Panc1 (cell line): ENCODE results near the gene SRF. TPM values are rescaled to one million over a fixed set of nuclear protein-coding genes. Genes with fewer than 3 reads are reported as not detected.
A peak's percentile ranks its signal among the peaks of the same experiment; 100 is the strongest.

Experiments
- ATAC-seq: fragments of 200-7000 bp; cut with Tn5 transposase; 2 replicates; pipeline ENCODE4 v1.9.1; 2020; ENCODE audit warnings: mild to moderate bottlenecking, moderate library complexity
- BruUV-seq: library from RNA; stranded (reverse); fragments of 400-500 nt; replicated peaks from 2 replicates; lab custom pipeline; 2021; lab: Mats Ljungman, UMichigan
- CTCF ChIA-PET: fragments of 300-600 bp; sonication (Branson Sonifier 250); formaldehyde crosslinking; loops from one replicate; lab custom pipeline; 2022; ENCODE audit warnings: antibody characterized with exemption; lab: Charles Lee
- POLR2A ChIA-PET: fragments of 300-600 bp; sonication (Branson Sonifier 250); formaldehyde crosslinking; loops from one replicate; lab custom pipeline; 2022; ENCODE audit warnings: antibody characterized with exemption; lab: Charles Lee
- DNase-seq: peaks from one replicate; pipeline ENCODE4 v3.0.0-alpha.2; 2010; ENCODE audit warnings: low read depth, low spot score
- H3K27ac ChIP-seq: 2 replicates; pipeline ENCODE4 v1.5.1; 2011; ENCODE audit warnings: mild to moderate bottlenecking, low read length, inconsistent platforms
- H3K27me3 ChIP-seq: fragments of 200-500 bp; sonication (Bioruptor generic); 2 replicates; pipeline ENCODE4 v1.6.0; 2014; ENCODE audit warnings: low read length, inconsistent platforms; ENCODE audit not compliant: control insufficient read depth, insufficient read depth
- H3K36me3 ChIP-seq: fragments of 200-500 bp; sonication (Bioruptor generic); 2 replicates; pipeline ENCODE4 v1.5.1; 2014; ENCODE audit warnings: inconsistent platforms, mild to moderate bottlenecking, low read length, moderate library complexity; ENCODE audit not compliant: control insufficient read depth, insufficient read depth
- H3K4me1 ChIP-seq: 2 replicates; pipeline ENCODE4 v1.5.1; 2011; ENCODE audit warnings: inconsistent platforms, mild to moderate bottlenecking, low read length, moderate library complexity; ENCODE audit not compliant: control insufficient read depth, insufficient read depth
- H3K4me3 ChIP-seq, 2 experiments: 2 replicates each; pipeline ENCODE4 v1.5.1; 2011 to 2012; ENCODE audit warnings: low read depth in 2 of 2, low read length in 2 of 2, mild to moderate bottlenecking in 2 of 2, inconsistent platforms in 1 of 2, moderate library complexity in 1 of 2
- H3K9me3 ChIP-seq: fragments of 200-500 bp; sonication (Bioruptor generic); 2 replicates; pipeline ENCODE4 v1.5.1; 2014; ENCODE audit warnings: low read depth, mild to moderate bottlenecking, inconsistent platforms, low read length, moderate library complexity; ENCODE audit not compliant: control insufficient read depth, insufficient read depth
- POLR2AphosphoS5 ChIP-seq: IDR thresholded peaks from 2 replicates; pipeline ENCODE4 v1.6.1; 2012; ENCODE audit warnings: mild to moderate bottlenecking, low read depth, low read length, moderate library complexity
- SIN3A ChIP-seq: IDR thresholded peaks from 2 replicates; pipeline ENCODE4 v1.6.1; 2012; ENCODE audit warnings: low read depth, mild to moderate bottlenecking, low read length, moderate library complexity, borderline replicate concordance; ENCODE audit not compliant: insufficient read depth
- TCF7L2 ChIP-seq: IDR thresholded peaks from 2 replicates; pipeline ENCODE4 v1.6.1; 2011; ENCODE audit warnings: mild to moderate bottlenecking, low read depth, low read length, inconsistent platforms
- in situ Hi-C: cut with HindIII; loops from 2 replicates; pipeline ENCODE4 v1.10.0; 2016; ENCODE audit warnings: low sequenced_read_pairs, low pct_unique_long_range_greater_than_20kb
- intact Hi-C: fragments of 100-400 bp; cut with micrococcal nuclease; formaldehyde crosslinking; loops from one replicate; pipeline ENCODE4 v1.10.0; 2022; ENCODE audit not compliant: unreplicated experiment
- total RNA-seq: library from RNA; stranded (reverse); gene quantifications from one replicate; pipeline ENCODE4 v1.2.1, GENCODE V29; 2021; ENCODE audit not compliant: unreplicated experiment
- TF ChIP-seq, protein P1 (sequence below), 2 experiments: IDR thresholded peaks; 2 replicates each; pipeline ENCODE4 v1.6.1; 2011 to 2012; ENCODE audit warnings: low read depth in 2 of 2, control low read depth in 1 of 2, low read length in 1 of 2, mild to moderate bottlenecking in 1 of 2, moderate library complexity in 1 of 2; ENCODE audit not compliant: insufficient read depth in 1 of 2
- TF ChIP-seq, protein P2 (sequence below): fragments of 450-650 bp; IDR thresholded peaks from 2 replicates; pipeline ENCODE4 v1.5.1; 2017; ENCODE audit warnings: mild to moderate bottlenecking

SRF gene
- total RNA-seq, 1 experiment from 2014 or later = 48.9 TPM

DNA sequence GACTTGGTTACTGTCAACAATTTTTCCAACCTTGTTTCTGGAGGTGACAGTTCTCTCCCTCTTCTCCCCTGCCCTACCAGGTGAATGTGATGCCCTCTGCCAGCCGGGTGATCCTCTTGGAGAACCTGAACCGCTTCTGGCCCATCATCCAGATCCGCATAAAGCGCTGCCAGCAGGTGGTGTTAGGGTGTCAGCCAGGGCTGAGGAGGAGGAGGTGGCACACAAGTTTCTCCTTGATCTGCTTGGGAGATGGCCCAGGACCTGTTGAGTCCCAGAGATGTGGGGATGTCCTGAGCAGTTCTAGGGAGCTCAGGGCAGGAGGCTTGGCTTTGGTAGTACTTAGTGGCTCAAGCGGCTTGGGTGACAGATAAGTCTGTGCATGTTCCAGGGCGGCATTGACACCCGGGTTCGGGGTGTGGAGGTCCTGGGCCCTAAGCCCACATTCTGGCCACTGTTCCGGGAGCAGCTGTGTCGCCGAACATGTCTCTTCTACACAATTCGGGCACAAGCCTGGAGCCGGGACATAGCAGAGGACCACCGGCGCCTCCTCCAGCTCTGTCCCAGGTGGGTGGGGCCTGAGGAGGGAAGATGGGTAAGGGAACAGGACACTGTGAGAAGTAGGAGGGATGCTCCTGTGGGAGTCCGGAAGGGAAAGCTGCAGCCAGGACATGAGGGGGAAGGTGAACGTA is 32.1 kb downstream of the SRF start:
- no peaks in the 10 kb centered on the region for H3K9me3 ChIP-seq
- CTCF ChIA-PET = no interaction called here
- DNase-seq (no peak), ATAC-seq (peak; percentile 33; the same call in 1 of the 2 replicates)
- H3K27ac ChIP-seq = no peak overlapping the region
- H3K36me3 ChIP-seq = no peaks in the 10 kb centered on the region; the same call in 1 of the 2 replicates
- TF ChIP-seq POLR2AphosphoS5 (no peak), SIN3A (no peak), TCF7L2 (no peak)
- TF ChIP-seq, protein P1, sequence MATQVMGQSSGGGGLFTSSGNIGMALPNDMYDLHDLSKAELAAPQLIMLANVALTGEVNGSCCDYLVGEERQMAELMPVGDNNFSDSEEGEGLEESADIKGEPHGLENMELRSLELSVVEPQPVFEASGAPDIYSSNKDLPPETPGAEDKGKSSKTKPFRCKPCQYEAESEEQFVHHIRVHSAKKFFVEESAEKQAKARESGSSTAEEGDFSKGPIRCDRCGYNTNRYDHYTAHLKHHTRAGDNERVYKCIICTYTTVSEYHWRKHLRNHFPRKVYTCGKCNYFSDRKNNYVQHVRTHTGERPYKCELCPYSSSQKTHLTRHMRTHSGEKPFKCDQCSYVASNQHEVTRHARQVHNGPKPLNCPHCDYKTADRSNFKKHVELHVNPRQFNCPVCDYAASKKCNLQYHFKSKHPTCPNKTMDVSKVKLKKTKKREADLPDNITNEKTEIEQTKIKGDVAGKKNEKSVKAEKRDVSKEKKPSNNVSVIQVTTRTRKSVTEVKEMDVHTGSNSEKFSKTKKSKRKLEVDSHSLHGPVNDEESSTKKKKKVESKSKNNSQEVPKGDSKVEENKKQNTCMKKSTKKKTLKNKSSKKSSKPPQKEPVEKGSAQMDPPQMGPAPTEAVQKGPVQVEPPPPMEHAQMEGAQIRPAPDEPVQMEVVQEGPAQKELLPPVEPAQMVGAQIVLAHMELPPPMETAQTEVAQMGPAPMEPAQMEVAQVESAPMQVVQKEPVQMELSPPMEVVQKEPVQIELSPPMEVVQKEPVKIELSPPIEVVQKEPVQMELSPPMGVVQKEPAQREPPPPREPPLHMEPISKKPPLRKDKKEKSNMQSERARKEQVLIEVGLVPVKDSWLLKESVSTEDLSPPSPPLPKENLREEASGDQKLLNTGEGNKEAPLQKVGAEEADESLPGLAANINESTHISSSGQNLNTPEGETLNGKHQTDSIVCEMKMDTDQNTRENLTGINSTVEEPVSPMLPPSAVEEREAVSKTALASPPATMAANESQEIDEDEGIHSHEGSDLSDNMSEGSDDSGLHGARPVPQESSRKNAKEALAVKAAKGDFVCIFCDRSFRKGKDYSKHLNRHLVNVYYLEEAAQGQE (IDR thresholded peaks at IDR 0.05; ENCODE audit: insufficient read depth in 1 of 2, low read depth in 2 of 2, low read length in 1 of 2) = no peak
- TF ChIP-seq, protein P2, sequence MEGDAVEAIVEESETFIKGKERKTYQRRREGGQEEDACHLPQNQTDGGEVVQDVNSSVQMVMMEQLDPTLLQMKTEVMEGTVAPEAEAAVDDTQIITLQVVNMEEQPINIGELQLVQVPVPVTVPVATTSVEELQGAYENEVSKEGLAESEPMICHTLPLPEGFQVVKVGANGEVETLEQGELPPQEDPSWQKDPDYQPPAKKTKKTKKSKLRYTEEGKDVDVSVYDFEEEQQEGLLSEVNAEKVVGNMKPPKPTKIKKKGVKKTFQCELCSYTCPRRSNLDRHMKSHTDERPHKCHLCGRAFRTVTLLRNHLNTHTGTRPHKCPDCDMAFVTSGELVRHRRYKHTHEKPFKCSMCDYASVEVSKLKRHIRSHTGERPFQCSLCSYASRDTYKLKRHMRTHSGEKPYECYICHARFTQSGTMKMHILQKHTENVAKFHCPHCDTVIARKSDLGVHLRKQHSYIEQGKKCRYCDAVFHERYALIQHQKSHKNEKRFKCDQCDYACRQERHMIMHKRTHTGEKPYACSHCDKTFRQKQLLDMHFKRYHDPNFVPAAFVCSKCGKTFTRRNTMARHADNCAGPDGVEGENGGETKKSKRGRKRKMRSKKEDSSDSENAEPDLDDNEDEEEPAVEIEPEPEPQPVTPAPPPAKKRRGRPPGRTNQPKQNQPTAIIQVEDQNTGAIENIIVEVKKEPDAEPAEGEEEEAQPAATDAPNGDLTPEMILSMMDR = no peak
- H3K27me3 ChIP-seq = no peaks in the 10 kb centered on the region
- no peaks in the 10 kb centered on the region for H3K4me1 ChIP-seq
- POLR2A ChIA-PET = interaction anchor here (0.6 kb wide), 1 partner anchor 203 kb away, joined by 8 read pairs; no protein-coding TSS in a partner anchor
- no TSS peak for BruUV-seq
- in situ Hi-C loops (no loop called here), intact Hi-C loops (no loop called here)
- no peak overlapping the region for H3K4me3 ChIP-seq

DNA sequence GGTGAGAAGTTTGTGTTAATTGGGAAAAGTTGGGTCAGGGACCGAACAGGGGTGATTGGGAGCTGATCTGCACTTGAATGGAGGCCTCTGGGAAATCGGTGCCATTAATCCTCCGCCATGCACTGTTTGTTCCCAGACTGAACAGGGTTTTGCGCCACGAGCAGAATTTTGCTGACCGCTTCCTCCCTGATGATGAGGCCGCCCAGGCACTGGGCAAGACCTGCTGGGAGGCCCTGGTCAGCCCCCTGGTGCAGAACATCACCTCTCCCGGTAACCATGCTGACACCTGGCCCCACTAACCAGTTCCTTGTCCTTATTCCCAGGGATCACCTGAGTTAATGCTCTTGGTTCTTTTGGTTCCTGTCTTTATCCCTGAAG is 32.6 kb downstream of the SRF start:
- Histone ChIP-seq H3K4me1 (no peaks in the 10 kb centered on the region), H3K9me3 (no peaks in the 10 kb centered on the region), H3K4me3 (no peak overlapping the region), H3K27me3 (no peaks in the 10 kb centered on the region), H3K27ac (no peak overlapping the region), H3K36me3 (no peaks in the 10 kb centered on the region)
- in situ Hi-C loops (no loop called here), intact Hi-C loops (no loop called here)
- DNase-seq (no peak), ATAC-seq (no peak)
- CTCF ChIA-PET = no interaction called here
- BruUV-seq = no TSS peak
- POLR2A ChIA-PET = interaction anchor here (0.6 kb wide), 1 partner anchor 204 kb away, joined by 8 read pairs; no protein-coding TSS in a partner anchor
- TF ChIP-seq, protein P1 (IDR thresholded peaks at IDR 0.05; ENCODE audit: insufficient read depth in 1 of 2, low read depth in 2 of 2, low read length in 1 of 2) = no peak
- TF ChIP-seq POLR2AphosphoS5 = no peak
- TF ChIP-seq, protein P2 = no peak
- no peak for TF ChIP-seq TCF7L2
- TF ChIP-seq SIN3A = no peak
